HG03521 (cell line): Measurements from ENCODE around the gene MATR3.

Experiments used
- ATAC-seq: cut with Tn5 transposase; IDR thresholded peaks from one replicate; pipeline ENCODE4 v1.9.1; 2021; ENCODE audit warnings: mild to moderate bottlenecking, moderate library complexity; ENCODE audit not compliant: unreplicated experiment

The MATR3 gene

DNA sequence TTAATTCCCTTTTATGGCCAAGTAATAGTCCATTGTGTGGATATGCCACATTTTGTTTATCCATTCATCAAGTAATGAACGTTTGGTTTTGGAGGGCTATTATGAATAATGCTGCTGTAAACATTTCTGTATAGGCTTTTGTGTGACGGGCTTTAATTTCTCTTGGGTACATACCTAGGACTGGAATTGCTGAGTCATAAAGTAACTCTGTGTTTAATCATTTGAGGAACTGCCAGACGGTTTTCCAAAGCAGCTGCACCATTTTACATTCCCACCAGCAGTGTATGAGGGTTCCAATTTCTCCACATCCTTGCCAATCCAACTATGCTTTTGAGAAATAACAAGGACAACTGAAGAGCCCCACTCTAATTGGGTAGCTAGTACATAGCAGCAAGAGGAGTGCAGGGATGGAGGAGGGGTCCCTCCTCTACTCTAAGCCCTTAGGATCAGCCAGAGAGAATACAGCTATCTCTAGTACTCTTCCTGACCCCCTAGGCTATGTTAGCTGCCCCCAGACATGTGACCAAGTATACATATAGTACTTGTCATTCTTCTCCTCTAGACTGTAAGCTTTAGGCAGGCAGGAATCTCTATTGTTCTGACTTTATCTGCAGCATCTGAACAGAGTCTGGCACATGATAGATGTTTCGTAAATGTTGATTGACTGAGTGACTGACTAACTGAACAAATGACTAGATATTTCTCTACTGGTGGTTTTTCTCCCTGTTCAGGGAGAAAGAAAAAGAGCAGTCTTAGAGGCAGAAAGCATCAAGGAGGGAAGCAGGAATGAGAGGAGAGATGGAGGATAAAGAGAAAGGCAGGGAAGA lies 22.1 kb upstream of the MATR3 start:
- ATAC-seq: no peak

DNA sequence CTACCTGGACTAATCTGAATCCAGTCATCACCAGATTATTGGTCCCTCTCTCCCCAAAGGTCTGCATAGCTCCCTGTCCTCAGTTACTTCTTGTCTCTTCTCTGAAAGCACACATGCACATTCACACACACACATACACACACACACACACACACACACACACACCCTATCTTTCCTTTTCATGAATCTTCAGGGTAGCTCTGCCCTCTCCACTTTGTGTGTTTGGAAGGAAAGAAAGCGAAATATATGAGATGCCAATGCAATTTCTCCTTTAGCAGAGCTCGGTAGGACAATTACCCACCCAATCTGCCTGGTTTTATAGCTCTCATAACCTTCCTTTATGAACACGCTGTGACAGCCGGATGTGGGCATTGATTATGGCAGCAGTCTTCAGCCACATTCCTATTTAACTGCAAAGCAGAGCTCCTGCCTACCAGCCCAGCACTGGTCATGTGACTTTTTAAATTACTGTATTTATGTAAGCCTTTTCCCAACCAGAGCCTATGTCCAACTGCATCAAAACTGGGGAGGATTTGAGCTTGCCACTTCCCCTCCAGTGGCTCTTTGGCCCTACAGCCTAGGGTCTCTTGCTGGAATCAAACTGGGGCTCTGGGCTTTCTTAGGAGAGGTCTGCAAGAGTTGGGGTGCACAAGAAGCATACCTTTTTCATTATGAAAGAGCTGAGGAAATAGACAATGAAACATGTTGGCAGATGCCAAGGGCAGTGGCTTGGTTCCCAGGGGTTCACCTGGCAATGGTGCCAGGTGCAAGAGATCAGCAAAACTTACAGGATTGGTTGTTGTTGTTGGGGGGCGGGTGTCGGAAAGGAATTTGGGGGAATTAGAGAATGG lies 20.8 kb upstream of the MATR3 start:
- ATAC-seq: no peak

DNA sequence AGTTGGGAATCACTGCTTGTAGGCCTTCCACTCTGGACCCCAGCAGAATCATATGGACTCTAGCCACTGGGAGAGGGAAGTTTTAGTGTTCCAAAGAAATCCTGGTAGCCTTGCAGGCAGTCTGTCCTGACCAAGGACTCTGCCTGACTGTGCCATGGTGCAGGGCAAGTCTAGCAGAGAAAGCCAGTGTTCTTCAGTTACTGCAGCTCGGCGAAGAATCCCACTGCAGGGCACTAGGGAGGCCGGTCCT lies 20.3 kb upstream of the MATR3 start:
- no peak for ATAC-seq

DNA sequence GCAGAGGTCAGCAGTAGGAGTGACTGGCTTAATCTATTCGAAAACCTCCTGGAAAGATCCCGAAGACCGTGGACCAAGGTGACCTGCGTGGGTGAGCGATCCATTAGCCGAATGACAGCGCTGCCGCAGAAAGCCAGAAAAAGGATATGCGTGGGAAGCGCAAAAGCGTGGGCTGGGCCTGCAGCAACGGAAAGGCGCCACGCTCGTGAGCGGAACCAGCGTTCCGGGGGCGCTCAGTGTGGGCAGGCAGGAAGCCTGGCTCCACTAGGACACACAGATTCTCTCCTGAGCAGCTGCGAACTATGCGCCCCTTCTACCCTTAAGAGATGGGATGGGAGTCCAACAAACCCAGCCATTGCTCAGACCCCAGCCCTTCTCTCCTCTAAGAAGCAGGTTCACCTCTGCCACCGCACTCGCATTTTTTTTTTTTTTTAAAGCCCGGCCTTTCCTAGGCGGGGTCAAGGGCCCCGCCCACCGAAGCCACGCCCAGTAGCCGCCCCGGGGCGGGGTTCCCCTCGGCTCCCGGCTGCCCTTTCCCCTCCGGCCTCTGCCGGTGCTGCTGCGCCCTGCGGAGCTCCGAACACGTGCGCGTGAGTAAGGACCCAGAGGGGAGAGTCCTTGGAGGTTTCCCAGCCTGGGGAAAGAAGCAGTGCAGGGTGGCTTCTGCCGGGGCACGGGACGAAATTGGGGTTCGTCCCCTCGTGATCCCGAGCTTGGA lies 19.8 kb upstream of the MATR3 start:
- peak; percentile 81 for ATAC-seq

DNA sequence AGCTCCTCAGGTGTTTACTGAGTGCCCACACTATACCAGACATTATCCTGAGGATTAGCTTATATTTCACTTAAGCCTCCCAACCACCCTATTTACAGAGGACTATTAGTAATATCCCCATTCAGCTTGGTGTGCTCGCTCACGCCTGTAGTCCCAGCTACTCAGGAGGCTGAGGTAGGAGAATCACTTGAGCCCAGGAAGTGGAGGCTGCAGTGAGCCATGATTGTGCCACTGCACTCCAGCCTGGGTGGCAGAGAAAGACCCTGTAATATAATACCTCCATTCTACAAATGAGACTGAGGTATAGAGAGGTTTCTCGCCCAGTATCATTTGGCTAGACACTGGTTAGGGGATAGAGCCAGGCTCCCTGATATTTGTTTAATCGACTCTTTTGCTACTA lies 18.0 kb upstream of the MATR3 start:
- ATAC-seq: no peak

DNA sequence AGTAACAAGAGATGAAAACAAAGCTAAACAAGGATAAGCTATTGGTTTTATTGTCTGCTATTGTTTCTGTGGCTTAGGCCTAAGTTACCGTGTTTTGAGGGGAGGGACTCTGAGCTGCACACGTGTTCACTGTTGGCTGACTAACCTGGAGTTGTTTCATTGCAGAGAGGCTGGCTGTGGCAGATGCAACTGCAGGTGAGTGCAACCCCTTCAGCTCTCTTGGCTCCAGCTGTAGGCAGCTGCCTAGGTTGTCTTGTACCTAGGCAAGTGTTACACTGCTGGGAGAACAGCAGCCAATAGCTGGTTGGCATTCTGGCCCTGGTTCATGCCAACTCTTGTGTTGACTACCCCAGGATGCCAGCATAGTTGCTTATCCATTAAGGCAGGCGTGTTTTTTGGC lies 17.6 kb upstream of the MATR3 start:
- no peak for ATAC-seq

DNA sequence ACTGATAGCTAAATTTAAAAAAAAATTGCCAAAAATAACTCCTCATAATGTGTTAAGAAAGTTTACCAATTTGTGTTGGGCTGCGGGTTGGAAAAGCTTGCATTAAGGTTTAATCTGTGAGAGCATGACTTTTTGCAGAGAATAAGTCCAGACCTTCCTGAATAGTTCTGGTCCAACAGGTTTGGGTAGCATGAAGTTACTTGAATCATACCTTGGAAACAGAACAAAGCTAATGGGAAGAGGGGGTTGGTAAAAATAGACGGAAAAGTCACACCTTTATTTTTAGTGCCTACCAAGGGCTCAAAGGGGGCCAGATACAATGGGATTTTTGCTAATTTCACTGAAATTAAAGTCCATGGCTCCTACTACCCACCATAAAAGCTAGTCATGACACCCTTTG lies 17.1 kb upstream of the MATR3 start:
- no peak for ATAC-seq

DNA sequence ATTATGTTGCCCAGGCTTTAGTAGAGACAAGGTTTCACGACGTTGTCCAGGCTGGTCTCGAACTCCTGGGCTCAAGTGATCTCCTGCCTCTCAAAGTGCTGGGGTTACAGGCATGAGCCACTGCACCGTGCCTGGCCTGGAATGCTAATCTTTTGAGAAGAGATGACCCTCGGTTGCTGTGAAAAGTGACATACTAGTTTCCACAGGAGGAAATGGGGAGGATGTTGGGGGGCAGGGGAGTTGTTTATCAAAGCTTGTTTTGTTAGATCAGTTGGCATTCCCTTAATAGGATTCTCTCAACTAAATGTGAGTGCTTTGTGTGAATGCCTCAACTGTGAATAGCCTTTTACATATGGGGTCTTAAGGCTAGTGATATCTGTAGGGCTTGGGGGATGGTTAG lies 16.4 kb upstream of the MATR3 start:
- no peak for ATAC-seq

DNA sequence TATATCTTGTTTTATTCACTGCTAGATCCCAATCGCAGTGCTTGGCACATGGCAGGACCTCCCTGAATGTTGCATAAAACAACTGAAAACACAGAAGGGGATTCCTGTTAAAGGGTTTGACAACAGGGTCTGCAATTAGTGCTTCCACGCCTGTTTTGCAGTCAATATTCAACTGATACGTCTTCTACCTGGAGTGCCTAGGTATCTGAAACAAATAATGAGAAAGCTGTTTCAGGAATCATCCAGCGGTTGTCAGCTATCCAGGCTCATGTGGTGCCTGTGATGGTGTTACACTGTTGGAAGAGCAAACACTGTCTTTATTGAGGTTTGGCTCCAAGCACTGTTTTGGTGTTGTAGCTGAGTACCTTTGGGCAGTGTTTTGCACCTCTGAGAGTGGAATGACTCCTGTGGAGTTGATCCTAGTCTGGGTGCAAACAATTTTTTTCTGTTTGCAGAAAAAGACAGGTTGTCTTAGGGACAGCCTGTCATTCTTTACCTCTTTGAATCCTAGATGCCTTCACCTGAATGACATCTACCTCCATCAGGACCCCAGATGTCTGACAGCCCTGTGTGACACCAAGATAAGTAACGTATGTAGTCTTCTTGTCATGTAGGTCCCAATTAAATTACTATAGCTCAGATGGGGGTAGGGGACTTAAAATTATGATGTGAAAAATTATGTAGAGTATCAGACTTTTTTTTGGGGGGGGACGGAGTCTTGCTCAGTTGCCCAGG lies 14.8 kb upstream of the MATR3 start:
- ATAC-seq: no peak

DNA sequence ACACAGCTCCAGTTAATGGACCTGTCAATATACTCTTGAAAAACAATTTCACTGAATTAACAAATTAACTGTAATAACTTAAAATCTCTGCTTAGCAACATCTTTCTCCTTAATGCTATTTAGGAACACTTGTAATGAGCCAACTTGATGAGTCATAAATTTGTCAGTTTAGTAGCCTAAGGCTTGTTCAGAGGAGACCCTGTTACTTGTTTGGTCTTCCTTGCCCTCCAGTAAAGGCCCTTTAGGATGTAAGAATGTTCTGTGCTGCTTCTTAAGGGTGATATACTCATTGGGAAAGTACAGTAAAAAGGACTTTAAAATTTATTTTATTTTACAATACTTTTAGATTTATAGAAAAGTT lies 11.4 kb upstream of the MATR3 start:
- ATAC-seq: no peak

DNA sequence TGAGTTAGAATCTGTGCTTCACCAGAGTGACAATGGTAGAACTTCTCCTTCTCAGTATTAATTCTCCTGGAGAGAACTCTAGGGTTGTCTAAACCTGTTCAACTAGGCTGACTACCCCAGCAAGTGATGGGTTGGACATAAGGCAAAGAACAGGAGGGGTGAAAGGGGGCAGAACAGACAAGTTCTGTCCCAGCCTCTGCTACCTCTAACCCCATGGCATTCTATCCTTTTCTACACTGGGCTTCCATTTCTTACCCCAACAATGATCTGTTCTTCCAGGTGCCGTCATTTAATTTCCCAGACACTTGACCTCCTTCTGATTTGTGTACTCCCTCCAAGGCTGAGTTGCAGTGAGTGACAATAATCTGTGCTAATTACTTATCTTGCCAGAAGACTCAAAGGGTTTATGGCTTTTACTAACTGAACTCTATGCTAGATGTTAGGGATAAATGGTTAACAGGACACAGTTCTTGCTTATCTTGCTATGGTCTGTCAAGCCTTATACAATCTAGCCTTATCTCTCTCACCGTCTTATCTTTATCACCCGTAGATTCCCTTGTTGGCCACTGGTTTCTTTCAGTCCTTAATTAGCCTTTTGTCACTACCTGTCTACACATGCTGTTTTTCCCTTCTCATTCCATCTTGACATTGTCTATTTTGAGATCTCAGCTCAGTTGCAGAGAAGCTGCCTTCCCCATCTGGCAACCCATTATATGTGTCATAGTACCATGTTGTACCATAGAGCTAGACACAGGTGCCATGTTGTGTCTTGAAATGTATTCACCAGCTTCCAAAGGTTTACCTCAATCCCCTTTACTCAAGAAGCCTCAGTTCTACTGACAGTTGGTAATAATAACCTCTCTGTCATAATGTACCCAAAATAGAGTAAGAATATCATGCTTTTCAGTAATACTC lies 10.0 kb upstream of the MATR3 start:
- ATAC-seq: no peak

DNA sequence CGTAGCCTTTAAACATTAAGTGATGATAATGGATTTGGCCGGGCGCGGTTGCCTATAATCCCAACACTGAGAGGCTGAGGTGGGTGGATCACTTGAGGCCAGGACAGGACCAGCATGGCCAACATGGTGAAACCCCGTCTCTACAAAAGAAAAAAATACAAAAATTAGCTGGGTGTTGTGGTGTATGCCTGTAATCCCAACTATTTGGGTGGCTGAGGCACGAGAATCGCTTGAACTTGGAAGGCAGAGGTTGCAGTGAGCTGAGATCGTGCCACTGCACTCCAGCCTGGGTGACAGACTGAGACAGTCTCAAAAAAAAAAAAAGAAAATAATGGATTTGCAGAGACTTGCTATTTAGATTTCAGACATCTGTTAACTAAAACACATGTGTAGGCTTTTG lies 9.2 kb upstream of the MATR3 start:
- ATAC-seq: no peak

DNA sequence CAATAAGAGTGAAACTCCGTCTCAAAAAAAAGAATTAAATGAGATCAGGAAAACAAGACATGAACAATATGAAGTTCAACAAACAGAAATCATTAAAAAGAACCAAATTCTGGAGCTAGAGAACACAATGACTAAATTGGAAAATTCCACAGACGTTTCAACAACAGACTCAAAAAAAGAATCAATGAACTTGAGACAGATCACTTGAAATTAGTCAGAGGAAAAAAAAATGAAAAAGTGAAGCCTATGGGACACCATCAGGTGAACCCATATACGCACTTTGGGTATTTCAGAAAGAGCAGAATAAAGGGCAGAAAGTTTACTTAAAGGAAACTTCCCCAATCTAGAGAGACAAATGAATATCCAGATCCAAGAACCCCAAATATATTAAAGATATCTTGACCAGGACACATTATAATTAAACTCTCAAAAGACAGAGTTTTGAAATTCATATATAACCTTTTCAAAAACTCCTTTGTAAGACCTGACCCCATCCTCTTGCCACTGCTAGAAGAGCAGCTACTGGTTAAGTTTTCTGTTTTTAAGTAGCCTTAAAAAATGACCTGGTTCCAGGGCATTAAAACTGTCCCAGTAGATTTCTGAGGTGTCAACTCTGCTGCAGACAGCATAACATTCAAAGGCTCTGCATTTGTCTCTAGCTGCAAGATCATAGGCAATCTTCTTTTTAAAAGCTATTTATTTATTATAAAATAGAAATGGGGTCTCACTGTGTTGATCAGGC lies 7.7 kb upstream of the MATR3 start:
- no peak for ATAC-seq

DNA sequence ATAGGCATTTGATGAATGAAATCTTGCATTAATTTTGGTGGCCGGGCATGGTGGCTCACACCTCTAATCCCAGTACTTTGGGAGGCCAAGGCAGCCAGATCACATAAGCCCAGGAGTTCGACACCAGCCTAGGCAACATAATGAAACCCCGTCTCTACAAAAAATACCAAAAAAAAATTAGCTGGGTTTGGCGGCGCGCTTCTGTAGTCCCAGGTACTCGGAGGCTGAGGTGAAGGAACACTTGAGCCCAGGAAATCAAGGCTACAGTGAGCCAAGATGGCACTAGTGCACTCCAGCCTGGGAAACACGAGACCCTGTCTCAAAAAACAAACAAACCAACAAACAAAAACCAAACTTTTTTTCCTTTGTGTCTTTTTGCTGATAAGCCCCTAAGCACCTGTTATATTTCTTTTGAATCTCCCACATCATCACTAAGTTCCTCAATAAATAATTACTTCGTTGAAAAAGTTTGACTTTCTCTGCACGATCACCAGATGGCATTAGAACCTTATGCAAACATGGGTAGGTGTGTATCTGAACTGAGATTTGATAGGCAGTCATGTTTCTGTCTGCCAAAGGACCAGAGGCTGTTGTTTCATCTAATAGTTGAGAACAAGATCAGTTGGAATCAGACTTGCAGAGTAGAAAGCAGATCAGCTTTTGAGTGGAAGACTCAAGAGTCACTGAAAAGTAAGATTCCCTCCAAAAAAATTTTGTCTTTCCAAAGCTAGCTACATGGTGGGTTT lies 5.5 kb upstream of the MATR3 start:
- ATAC-seq: no peak

DNA sequence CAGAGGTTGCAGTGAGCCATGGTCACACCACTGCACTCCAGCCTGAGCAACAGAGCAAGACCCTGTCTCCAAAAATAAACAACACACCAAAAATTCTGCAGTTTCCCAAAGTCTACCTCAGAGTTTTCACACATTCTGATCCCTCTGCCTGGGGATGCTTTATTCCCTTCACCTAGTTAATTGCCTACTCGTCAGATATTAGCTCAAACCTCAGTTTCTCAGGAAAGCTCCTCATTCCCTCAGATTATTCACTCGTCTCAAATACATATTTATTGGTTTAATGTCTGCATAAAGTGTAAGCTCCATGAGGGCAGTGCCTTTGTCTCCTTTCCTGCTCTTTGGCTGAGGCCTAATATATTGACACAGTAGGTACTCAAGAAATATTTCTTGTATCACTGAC lies 2.5 kb upstream of the MATR3 start:
- ATAC-seq: no peak

DNA sequence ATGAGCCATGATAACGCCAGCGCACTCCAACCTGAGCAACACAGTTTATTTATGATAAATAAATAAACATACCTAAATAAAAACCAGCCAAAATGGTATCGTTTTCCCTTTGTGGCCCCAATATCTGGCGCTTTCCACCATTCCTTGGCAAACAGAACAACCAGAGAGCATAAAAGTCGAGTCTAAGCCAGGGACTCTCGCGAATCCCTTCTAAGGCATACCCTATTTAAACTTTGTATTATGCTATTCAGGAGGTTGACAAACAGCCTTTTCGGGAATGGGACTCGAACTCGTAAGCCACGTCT lies 386 bp upstream of the MATR3 start:
- ATAC-seq: no peak

DNA sequence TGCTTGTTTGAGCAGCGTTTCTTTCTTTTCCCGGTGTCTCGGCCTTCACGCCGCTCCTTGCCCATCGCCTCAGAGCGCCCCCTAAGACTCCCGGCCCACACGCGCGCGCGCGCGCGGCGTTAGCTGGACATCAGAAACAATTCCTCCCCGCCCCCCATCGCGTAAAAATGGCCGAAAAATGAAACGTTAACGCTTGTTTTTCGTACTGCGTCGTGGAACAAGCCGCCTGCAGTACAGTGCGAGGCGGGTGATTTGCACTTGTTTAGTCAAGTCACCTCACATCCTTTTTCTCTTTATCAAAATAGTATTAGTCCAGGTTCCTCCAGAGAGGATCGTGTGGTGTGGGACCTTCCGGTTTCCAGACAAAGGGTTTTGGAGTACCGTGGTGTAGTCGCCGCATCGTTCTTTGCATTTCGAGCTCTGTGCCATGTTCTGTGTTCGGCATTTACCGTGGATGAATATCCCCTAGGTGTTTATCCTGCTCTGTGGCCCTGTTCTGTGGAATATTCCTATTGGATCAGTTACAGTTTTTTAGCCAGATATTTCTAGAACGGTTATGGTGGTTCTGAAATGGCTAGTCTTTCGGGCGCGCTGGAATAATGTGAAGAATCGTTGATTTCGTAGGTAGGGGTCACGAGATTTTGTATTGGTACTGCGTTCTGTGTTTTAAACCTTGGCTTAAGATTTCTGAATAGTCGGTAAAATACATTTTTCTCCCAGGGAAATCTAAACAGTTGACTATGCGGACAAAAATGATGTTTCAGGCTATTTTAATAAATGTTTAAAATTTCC lies 1.0 kb downstream of the MATR3 start:
- ATAC-seq: peak; percentile 32

DNA sequence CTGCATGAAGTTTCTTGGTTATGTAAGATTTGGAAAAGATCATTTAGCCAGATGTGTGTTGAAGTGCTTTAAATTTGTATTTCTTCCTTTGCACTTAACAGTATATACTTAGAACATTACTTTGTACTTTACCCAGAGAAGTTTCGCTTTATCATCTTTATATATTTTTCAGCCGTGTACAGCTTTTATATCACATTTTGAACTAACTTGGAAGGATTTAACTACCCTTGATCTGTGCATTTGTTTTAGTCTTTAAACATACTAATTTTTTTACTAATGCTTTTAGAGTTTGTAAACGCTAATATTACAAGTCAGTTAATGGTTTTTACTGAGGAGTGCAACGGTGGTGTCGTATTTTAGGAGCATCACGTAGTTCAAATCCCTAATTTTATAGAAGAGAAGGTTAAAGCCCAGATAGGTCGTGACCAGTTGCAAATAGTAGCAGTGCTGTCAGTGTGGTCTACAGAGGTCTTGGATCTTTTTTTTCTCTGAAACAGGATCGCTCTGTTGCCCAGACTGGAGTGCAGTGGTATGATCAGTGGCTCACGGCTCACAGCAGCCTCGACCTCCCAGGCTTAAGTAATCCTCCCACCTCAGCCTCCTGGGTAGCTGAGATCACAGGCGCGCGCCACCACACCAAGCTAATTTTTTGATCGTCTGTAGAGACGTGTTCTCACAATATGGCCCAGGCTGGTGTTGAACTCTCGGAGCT lies 2.0 kb downstream of the MATR3 start:
- ATAC-seq: no peak
